GM12878 (cell line): ENCODE measurements around the gene OVOL3. TPM values are rescaled to one million over a fixed set of nuclear protein-coding genes. Genes with fewer than 3 reads are reported as not detected.

Experiments used
- ATAC-seq: fragments of 200-7000 bp; cut with Tn5 transposase; 3 replicates; pipeline ENCODE4 v1.9.1; 2020; ENCODE audit warnings: mild to moderate bottlenecking, moderate library complexity
- BruUV-seq: library from RNA; stranded (reverse); fragments of 400-500 nt; replicated peaks from 2 replicates; lab custom pipeline; 2021; lab: Mats Ljungman, UMichigan
- CTCF ChIA-PET: fragments of 300-600 bp; sonication (Branson Sonifier 250); formaldehyde crosslinking; extraction: SDS; loops from one replicate; lab custom pipeline; 2021; ENCODE audit warnings: inconsistent platforms; lab: Yijun Ruan, JAX
- POLR2A ChIA-PET: fragments of 350-600 bp; formaldehyde crosslinking; extraction: SDS; loops from one replicate; lab custom pipeline; 2021; ENCODE audit warnings: inconsistent platforms; lab: Charles Lee
- RAD21 ChIA-PET: fragments of 300-600 bp; sonication (Branson Sonifier 250); formaldehyde crosslinking; loops from one replicate; lab custom pipeline; 2023; ENCODE audit warnings: antibody characterized with exemption; ENCODE audit not compliant: unreplicated experiment; lab: Charles Lee
- SMC1A ChIA-PET: fragments of 300-600 bp; sonication (Branson Sonifier 250); formaldehyde crosslinking; loops from one replicate; lab custom pipeline; 2023; ENCODE audit not compliant: unreplicated experiment, uncharacterized antibody; lab: Charles Lee
- DNase-seq: peaks from one replicate; pipeline ENCODE4 v3.0.0-alpha.2; 2011; ENCODE audit warnings: low read depth, low spot score
- FAIRE-seq: peaks from 3 replicates; lab custom pipeline; 2011; peaks lifted over from hg19 to GRCh38; lab: Jason Lieb, UNC
- H2AFZ ChIP-seq: 2 replicates; pipeline ENCODE4 v1.6.0; 2011; ENCODE audit warnings: low read depth, low read length, control low read depth; ENCODE audit not compliant: control insufficient read depth
- H3K27ac ChIP-seq: 2 replicates; pipeline ENCODE4 v1.5.1; 2011; ENCODE audit warnings: control low read depth; ENCODE audit not compliant: control insufficient read depth, insufficient read depth
- H3K27me3 ChIP-seq, 2 experiments: replicated peaks in 1 of 2; 2 replicates each; pipeline versions ENCODE4 v1.6.0 to v1.6.1; 2011; ENCODE audit warnings: low read length in 1 of 2; ENCODE audit not compliant: control insufficient read depth in 2 of 2, insufficient read depth in 2 of 2
- H3K36me3 ChIP-seq, 2 experiments: 2 replicates each; pipeline ENCODE4 v1.5.1; 2011; ENCODE audit warnings: low read length in 1 of 2; ENCODE audit not compliant: control insufficient read depth in 2 of 2, insufficient read depth in 2 of 2
- H3K4me1 ChIP-seq: 2 replicates; pipeline ENCODE4 v1.6.1; 2011; ENCODE audit warnings: mild to moderate bottlenecking, low read length, moderate library complexity, mixed read lengths; ENCODE audit not compliant: control insufficient read depth, insufficient read depth
- H3K4me2 ChIP-seq: 2 replicates; pipeline ENCODE4 v1.6.0; 2011; ENCODE audit warnings: control low read depth; ENCODE audit not compliant: control insufficient read depth, insufficient read depth
- H3K4me3 ChIP-seq: fragments of 200-600 bp; sonication (generic); 2 replicates; pipeline ENCODE4 v1.5.1; 2016
- H3K79me2 ChIP-seq: 2 replicates; pipeline ENCODE4 v1.6.0; 2011; ENCODE audit warnings: low read length; ENCODE audit not compliant: control insufficient read depth, insufficient read depth
- H3K9ac ChIP-seq: 2 replicates; pipeline ENCODE4 v1.8.0; 2011; ENCODE audit warnings: low read length, control low read depth, mixed read lengths; ENCODE audit not compliant: control insufficient read depth, insufficient read depth
- H3K9me3 ChIP-seq: replicated peaks from 3 replicates; pipeline ENCODE4 v1.5.1; 2011; ENCODE audit warnings: mild to moderate bottlenecking, low read length; ENCODE audit not compliant: control insufficient read depth, insufficient read depth
- H4K20me1 ChIP-seq: 2 replicates; pipeline ENCODE4 v1.6.0; 2011; ENCODE audit not compliant: control insufficient read depth, insufficient read depth
- CBX5 ChIP-seq: sonication (generic); IDR thresholded peaks from 2 replicates; pipeline ENCODE4 v1.6.1; 2016; ENCODE audit warnings: low read depth, moderate library complexity, mild to moderate bottlenecking, inconsistent platforms
- FOXM1 ChIP-seq: IDR thresholded peaks from 2 replicates; pipeline ENCODE4 v1.6.1; 2012; ENCODE audit warnings: low read depth, mild to moderate bottlenecking, inconsistent platforms, low read length, moderate library complexity
- HDAC2 ChIP-seq: fragments of 200-600 bp; sonication (generic); IDR thresholded peaks from 2 replicates; pipeline ENCODE4 v1.6.1; 2017
- MYB ChIP-seq: fragments of 150-350 bp; IDR thresholded peaks from 2 replicates; pipeline ENCODE4 v1.6.1; 2014; ENCODE audit warnings: mild to moderate bottlenecking, low read depth, low read length, borderline replicate concordance
- WGBS: methylation state at CpG from one replicate; pipeline ENCODE4 v1.1.6; 2016; ENCODE audit warnings: low lambda C conversion rate; ENCODE audit not compliant: insufficient replicate concordance, insufficient coverage; ENCODE audit errors: missing lambda C conversion rate; 5-methylcytosine and 5-hydroxymethylcytosine counted together
- in situ Hi-C: fragments of 300-500 bp; cut with MboI; formaldehyde crosslinking; loops from 9 replicates; pipeline ENCODE4 v1.14.3; 2018; ENCODE audit warnings: mixed read lengths
- intact Hi-C: fragments of 100-400 bp; cut with micrococcal nuclease; formaldehyde crosslinking; loops from one replicate; pipeline ENCODE4 v1.14.2; 2022; ENCODE audit not compliant: unreplicated experiment
- polyA plus RNA-seq, 11 experiments: library from polyadenylated mRNA; depleted of rRNA in 4 of 11; unstranded in 6 of 11; stranded (reverse) in 5 of 11; fragments of >200 nt; fragmentation: Nextera tagmentation in 4 of 11; fragmentation: Illumina TruSeq in 1 of 11; extraction: Ambion mirVana in 4 of 11; extraction: Trizol in 1 of 11; gene quantifications; 1 replicate in 1 of 11; 2 replicates in 10 of 11; pipeline versions ENCODE4 v1.2.1 to v1.2.3, GENCODE V29; 2011 to 2016; ENCODE audit warnings: inconsistent platforms in 2 of 11, missing spikeins in 2 of 11, low read depth in 1 of 11
- total RNA-seq, 4 experiments: library from RNA; depleted of rRNA in 3 of 4; stranded (reverse); fragments of >200 nt in 3 of 4; fragmentation: Illumina TruSeq in 1 of 4; extraction: Trizol in 1 of 4; gene quantifications; 2 replicates each; pipeline versions ENCODE4 v1.2.1 to v1.2.3, GENCODE V29; 2013 to 2021
- TF ChIP-seq, protein P1 (sequence below): fragments of 450-650 bp; formaldehyde crosslinking; IDR thresholded peaks from 2 replicates; pipeline ENCODE4 v1.5.0; 2022; ENCODE audit warnings: mild to moderate bottlenecking, missing genetic modification characterization
- TF ChIP-seq, protein P2 (sequence below): IDR thresholded peaks from 2 replicates; pipeline ENCODE4 v1.6.1; 2012; ENCODE audit warnings: improper control_type of control experiment, low read depth, low read length; ENCODE audit not compliant: insufficient replicate concordance

The OVOL3 gene
- total and polyA plus RNA-seq, 10 of the 15 experiments (the other 5 are each of a cell fraction or from before 2014, with no cell fraction given): 0.43 TPM; not detected in 9

DNA sequence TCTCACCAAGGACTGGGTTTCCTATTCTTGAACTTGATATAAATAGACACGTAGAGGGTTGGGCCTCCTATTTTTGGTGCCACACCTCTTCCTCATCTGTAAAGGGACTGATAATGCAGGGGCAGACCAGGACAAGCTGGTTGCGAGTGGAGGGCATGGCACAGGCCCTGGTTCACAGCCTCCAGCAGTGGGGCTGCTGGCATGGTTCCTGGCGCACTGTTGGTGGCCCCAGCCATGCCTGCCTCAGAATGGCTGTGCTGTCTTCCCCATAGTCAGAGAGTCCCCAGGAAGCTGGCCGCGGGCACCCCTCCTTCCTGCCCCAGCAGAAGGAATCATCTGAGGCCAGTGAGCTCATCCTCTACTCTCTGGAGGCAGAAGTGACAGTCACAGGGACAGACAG is 10.5 kb upstream of the OVOL3 start:
- H3K79me2 ChIP-seq: no peaks in the 10 kb centered on the region
- no peak overlapping the region for H3K27ac ChIP-seq
- no peak overlapping the region for H3K4me3 ChIP-seq
- WGBS: 73% methylated on average over 5 of the region's 5 CpGs
- in situ Hi-C loops: no loop called here
- no peaks in the 10 kb centered on the region for H4K20me1 ChIP-seq
- no peak overlapping the region for H2AFZ ChIP-seq
- CTCF ChIA-PET: interaction anchor here (1.6 kb wide), 1 partner anchor 39 kb away, joined by 4 read pairs; no protein-coding TSS in a partner anchor
- no peak overlapping the region for H3K4me2 ChIP-seq
- H3K36me3 ChIP-seq: peaks cover 4 to 30% of the 10 kb centered on the region in 2 experiments; a peak in 3 of 4 replicates
- no peaks in the 10 kb centered on the region for H3K9me3 ChIP-seq
- POLR2A ChIA-PET: interaction anchor here (1.0 kb wide), 1 partner anchor 40 kb away, joined by 8 read pairs; no protein-coding TSS in a partner anchor
- no peak for ATAC-seq
- TF ChIP-seq CBX5: no peak
- TF ChIP-seq, all 136 proteins: peak for 0
- FAIRE-seq (no peak), DNase-seq (no peak)
- no peak overlapping the region for H3K9ac ChIP-seq
- H3K4me1 ChIP-seq: no peaks in the 10 kb centered on the region
- SMC1A ChIA-PET: no interaction called here
- RAD21 ChIA-PET: interaction anchor here (1.0 kb wide), 1 partner anchor 28 kb away, joined by 3 read pairs; no protein-coding TSS in a partner anchor
- intact Hi-C loops: no loop called here
- no TSS peak for BruUV-seq
- no peaks in the 10 kb centered on the region for H3K27me3 ChIP-seq

DNA sequence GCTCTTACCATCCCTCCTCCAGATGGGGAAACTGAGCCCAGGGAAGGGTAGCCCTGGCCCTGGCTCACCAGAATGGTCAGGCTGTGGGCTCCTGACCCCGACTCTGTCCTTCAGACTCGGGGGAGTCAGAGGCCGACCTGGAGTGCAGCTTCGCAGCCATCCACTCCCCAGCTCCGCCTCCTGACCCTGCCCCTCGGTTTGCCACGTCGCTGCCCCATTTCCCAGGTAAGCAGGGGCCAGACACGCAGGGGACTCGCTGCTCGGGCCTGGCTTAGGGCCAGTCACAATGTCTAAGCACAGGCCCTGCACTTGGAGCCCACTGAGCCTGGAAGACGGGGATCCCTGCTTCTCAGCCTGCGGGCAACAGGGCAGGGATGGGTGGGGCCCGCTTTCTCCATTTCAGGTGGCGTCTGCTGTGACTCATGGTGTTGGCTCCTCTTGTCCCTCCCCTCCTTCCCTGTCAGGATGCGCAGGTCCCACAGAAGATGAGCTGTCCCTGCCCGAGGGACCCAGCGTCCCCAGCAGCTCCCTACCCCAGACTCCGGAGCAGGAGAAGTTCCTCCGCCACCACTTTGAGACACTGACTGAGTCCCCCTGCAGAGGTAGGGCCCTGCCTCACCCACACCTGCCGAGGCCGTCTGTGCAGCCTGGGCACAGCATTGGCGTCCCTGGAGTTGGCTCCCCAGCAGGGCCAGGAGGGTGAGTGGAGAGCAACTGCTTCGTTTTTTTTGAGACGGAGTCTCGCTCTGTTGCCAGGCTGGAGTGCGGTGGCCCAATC is 9.2 kb upstream of the OVOL3 start:
- Histone ChIP-seq H3K27me3 (no peaks in the 10 kb centered on the region), H3K4me3 (no peak overlapping the region), H2AFZ (no peak overlapping the region), H3K27ac (no peak overlapping the region), H3K4me2 (no peak overlapping the region), H3K79me2 (no peaks in the 10 kb centered on the region), H3K9me3 (no peaks in the 10 kb centered on the region), H4K20me1 (no peaks in the 10 kb centered on the region), H3K9ac (no peak overlapping the region), H3K36me3 (peaks cover 4 to 30% of the 10 kb centered on the region in 2 experiments; a peak in 3 of 4 replicates), H3K4me1 (no peaks in the 10 kb centered on the region)
- no peak for FAIRE-seq
- in situ Hi-C loops: no loop called here
- ChIA-PET CTCF (interaction anchor here (0.8 to 1.6 kb wide), 2 partner anchors 13 to 41 kb away, joined by 3 to 4 read pairs; partner anchors contain the start of genes POLR2I and TBCB), POLR2A (no interaction called here), SMC1A (no interaction called here), RAD21 (interaction anchor here (1.0 kb wide), 1 partner anchor 26 kb away, joined by 3 read pairs; no protein-coding TSS in a partner anchor)
- no peak for ATAC-seq
- intact Hi-C loops: no loop called here
- WGBS: 93% methylated on average over 26 of the region's 27 CpGs
- no TSS peak for BruUV-seq
- DNase-seq: no peak
- no peak for TF ChIP-seq MYB
- no peak for TF ChIP-seq HDAC2
- TF ChIP-seq, protein P1, sequence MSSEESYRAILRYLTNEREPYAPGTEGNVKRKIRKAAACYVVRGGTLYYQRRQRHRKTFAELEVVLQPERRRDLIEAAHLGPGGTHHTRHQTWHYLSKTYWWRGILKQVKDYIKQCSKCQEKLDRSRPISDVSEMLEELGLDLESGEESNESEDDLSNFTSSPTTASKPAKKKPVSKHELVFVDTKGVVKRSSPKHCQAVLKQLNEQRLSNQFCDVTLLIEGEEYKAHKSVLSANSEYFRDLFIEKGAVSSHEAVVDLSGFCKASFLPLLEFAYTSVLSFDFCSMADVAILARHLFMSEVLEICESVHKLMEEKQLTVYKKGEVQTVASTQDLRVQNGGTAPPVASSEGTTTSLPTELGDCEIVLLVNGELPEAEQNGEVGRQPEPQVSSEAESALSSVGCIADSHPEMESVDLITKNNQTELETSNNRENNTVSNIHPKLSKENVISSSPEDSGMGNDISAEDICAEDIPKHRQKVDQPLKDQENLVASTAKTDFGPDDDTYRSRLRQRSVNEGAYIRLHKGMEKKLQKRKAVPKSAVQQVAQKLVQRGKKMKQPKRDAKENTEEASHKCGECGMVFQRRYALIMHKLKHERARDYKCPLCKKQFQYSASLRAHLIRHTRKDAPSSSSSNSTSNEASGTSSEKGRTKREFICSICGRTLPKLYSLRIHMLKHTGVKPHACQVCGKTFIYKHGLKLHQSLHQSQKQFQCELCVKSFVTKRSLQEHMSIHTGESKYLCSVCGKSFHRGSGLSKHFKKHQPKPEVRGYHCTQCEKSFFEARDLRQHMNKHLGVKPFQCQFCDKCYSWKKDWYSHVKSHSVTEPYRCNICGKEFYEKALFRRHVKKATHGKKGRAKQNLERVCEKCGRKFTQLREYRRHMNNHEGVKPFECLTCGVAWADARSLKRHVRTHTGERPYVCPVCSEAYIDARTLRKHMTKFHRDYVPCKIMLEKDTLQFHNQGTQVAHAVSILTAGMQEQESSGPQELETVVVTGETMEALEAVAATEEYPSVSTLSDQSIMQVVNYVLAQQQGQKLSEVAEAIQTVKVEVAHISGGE (CRISPR knock-in tag): no peak
- TF ChIP-seq, protein P2, sequence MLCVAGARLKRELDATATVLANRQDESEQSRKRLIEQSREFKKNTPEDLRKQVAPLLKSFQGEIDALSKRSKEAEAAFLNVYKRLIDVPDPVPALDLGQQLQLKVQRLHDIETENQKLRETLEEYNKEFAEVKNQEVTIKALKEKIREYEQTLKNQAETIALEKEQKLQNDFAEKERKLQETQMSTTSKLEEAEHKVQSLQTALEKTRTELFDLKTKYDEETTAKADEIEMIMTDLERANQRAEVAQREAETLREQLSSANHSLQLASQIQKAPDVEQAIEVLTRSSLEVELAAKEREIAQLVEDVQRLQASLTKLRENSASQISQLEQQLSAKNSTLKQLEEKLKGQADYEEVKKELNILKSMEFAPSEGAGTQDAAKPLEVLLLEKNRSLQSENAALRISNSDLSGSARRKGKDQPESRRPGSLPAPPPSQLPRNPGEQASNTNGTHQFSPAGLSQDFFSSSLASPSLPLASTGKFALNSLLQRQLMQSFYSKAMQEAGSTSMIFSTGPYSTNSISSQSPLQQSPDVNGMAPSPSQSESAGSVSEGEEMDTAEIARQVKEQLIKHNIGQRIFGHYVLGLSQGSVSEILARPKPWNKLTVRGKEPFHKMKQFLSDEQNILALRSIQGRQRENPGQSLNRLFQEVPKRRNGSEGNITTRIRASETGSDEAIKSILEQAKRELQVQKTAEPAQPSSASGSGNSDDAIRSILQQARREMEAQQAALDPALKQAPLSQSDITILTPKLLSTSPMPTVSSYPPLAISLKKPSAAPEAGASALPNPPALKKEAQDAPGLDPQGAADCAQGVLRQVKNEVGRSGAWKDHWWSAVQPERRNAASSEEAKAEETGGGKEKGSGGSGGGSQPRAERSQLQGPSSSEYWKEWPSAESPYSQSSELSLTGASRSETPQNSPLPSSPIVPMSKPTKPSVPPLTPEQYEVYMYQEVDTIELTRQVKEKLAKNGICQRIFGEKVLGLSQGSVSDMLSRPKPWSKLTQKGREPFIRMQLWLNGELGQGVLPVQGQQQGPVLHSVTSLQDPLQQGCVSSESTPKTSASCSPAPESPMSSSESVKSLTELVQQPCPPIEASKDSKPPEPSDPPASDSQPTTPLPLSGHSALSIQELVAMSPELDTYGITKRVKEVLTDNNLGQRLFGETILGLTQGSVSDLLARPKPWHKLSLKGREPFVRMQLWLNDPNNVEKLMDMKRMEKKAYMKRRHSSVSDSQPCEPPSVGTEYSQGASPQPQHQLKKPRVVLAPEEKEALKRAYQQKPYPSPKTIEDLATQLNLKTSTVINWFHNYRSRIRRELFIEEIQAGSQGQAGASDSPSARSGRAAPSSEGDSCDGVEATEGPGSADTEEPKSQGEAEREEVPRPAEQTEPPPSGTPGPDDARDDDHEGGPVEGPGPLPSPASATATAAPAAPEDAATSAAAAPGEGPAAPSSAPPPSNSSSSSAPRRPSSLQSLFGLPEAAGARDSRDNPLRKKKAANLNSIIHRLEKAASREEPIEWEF: no peak
- TF ChIP-seq FOXM1: no peak
